D721Med (cell line): ENCODE measurements around the gene PUSL1.

Source experiments
- DNase-seq: peaks from one replicate; pipeline ENCODE4 v3.0.0; 2011; ENCODE audit warnings: low spot score; ENCODE audit not compliant: insufficient read length
- FAIRE-seq: peaks from 2 replicates; lab custom pipeline; 2011; peaks lifted over from hg19 to GRCh38; lab: Jason Lieb, UNC
- CTCF ChIP-seq: IDR thresholded peaks from 2 replicates; pipeline ENCODE4 v1.5.1; 2012; ENCODE audit warnings: mild to moderate bottlenecking, control low read depth; ENCODE audit not compliant: insufficient read depth; ENCODE audit errors: missing control alignments

Gene PUSL1

GRCh38 chr1:1284221-1285101, 23.9 kb upstream of the PUSL1 start:
- DNase-seq (no peak), FAIRE-seq (no peak)
- no peak for TF ChIP-seq CTCF

DNA sequence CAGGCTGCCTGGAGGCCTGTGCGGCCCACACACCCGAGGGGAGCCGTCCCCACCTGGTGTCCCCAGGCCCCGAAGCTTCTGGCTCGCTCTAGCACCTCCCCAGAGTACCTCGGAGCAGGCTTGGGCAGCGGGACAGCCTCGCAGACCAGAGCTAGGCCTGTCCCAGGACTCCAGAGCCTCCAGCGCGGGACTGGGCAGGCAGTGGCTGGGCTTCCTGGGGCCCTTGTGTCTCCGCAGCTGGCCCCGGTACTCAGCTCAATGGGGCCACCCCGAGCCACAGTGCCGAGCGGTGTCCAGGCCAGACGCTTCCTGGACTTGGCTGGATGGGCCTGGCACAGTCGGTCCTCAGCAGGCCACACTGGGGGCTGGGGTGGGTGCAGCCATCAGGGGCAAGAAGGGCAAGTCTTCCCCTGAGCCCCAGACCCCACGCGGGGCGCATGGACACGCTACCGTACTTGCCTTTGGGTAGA, 23.3 kb upstream of the PUSL1 start:
- FAIRE-seq (no peak), DNase-seq (no peak)
- no peak for TF ChIP-seq CTCF

DNA sequence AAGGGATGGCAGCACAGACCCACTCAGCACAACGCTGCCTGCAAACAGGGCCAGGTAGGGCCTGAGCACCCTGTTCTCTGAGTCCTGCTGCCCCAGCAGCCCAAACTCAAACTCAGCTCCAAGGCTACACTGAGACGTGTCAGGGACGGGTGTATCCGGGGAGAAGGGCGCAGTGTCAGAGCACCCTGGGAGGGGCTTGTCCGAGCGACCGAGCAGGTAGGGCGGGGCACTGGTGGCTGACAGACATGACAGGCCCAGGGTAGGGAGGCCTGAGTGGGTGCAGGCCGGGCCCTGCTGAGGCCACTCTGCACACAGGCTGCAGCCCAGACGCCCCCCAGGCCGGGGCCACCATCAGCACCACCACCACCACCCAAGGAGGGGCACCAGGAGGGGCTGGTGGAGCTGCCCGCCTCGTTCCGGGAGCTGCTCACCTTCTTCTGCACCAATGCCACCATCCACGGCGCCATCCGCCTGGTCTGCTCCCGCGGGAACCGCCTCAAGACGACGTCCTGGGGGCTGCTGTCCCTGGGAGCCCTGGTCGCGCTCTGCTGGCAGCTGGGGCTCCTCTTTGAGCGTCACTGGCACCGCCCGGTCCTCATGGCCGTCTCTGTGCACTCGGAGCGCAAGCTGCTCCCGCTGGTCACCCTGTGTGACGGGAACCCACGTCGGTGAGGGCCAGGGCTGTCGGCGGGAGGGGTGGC, 22.6 kb upstream of the PUSL1 start:
- FAIRE-seq = no peak
- DNase-seq = no peak
- no peak for TF ChIP-seq CTCF

- DNase-seq = no peak
- TF ChIP-seq CTCF = no peak
- no peak for FAIRE-seq
Observed at GRCh38 chr1:1286313-1287261, 21.8 kb upstream of the PUSL1 start.

- no peak for DNase-seq
Observed at GRCh38 chr1:1287288-1288110, 20.9 kb upstream of the PUSL1 start.

More at GRCh38 chr1:1287288-1288110, 20.9 kb upstream of the PUSL1 start:
- no peak for FAIRE-seq
- no peak for TF ChIP-seq CTCF
